Measurements from ENCODE around the gene TMEM258.

The TMEM258 gene

GRCh38 chr11:61773356-61773755 is 19.0 kb downstream of the TMEM258 start:
- no peak for TF ChIP-seq EGR1 (IDR thresholded peaks at IDR 0.05)
- TF ChIP-seq REST (IDR thresholded peaks at IDR 0.05; ENCODE audit: low read depth): no peak
- TF ChIP-seq, protein P1, sequence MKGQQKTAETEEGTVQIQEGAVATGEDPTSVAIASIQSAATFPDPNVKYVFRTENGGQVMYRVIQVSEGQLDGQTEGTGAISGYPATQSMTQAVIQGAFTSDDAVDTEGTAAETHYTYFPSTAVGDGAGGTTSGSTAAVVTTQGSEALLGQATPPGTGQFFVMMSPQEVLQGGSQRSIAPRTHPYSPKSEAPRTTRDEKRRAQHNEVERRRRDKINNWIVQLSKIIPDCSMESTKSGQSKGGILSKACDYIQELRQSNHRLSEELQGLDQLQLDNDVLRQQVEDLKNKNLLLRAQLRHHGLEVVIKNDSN (IDR thresholded peaks at IDR 0.05): no peak
- TF ChIP-seq, protein P2, sequence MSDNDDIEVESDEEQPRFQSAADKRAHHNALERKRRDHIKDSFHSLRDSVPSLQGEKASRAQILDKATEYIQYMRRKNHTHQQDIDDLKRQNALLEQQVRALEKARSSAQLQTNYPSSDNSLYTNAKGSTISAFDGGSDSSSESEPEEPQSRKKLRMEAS (IDR thresholded peaks at IDR 0.05): no peak
- TF ChIP-seq CEBPB (IDR thresholded peaks at IDR 0.05): no peak
- no peak for TF ChIP-seq YY1 (IDR thresholded peaks at IDR 0.05; ENCODE audit: low read depth)
- TF ChIP-seq NFIC (IDR thresholded peaks at IDR 0.05): no peak
- no peak for TF ChIP-seq RAD21 (IDR thresholded peaks at IDR 0.05; ENCODE audit: low read depth)
- TF ChIP-seq TAF1 (IDR thresholded peaks at IDR 0.05; ENCODE audit: low read depth): no peak
- no peak for TF ChIP-seq TCF12 (IDR thresholded peaks at IDR 0.05; ENCODE audit: low read depth)
- TF ChIP-seq CREB1 (IDR thresholded peaks at IDR 0.05; ENCODE audit: low read depth): no peak
- no peak for TF ChIP-seq ZBTB7A (IDR thresholded peaks at IDR 0.05; ENCODE audit: low read depth)
- no peak for TF ChIP-seq TEAD4 (IDR thresholded peaks at IDR 0.05)

- TF ChIP-seq, protein P1 (IDR thresholded peaks at IDR 0.05): no peak
- no peak for TF ChIP-seq EGR1 (IDR thresholded peaks at IDR 0.05)
- no peak for TF ChIP-seq REST (IDR thresholded peaks at IDR 0.05; ENCODE audit: low read depth)
- TF ChIP-seq NFIC (IDR thresholded peaks at IDR 0.05): no peak
- no peak for TF ChIP-seq TAF1 (IDR thresholded peaks at IDR 0.05; ENCODE audit: low read depth)
- no peak for TF ChIP-seq CEBPB (IDR thresholded peaks at IDR 0.05)
- no peak for TF ChIP-seq TCF12 (IDR thresholded peaks at IDR 0.05; ENCODE audit: low read depth)
- no peak for TF ChIP-seq EP300 (IDR thresholded peaks at IDR 0.05; ENCODE audit: borderline replicate concordance)
- TF ChIP-seq FOXM1 (IDR thresholded peaks at IDR 0.05; ENCODE audit: borderline replicate concordance, low read depth): no peak
- TF ChIP-seq RAD21 (IDR thresholded peaks at IDR 0.05; ENCODE audit: low read depth): no peak
- TF ChIP-seq YY1 (IDR thresholded peaks at IDR 0.05; ENCODE audit: low read depth): no peak
- TF ChIP-seq TEAD4 (IDR thresholded peaks at IDR 0.05): no peak
- no peak for TF ChIP-seq CREB1 (IDR thresholded peaks at IDR 0.05; ENCODE audit: low read depth)
- TF ChIP-seq, protein P2 (IDR thresholded peaks at IDR 0.05): no peak
- TF ChIP-seq ZBTB7A (IDR thresholded peaks at IDR 0.05; ENCODE audit: low read depth): no peak
Observed at GRCh38 chr11:61771985-61772455, 20.4 kb downstream of the TMEM258 start.

- TF ChIP-seq RAD21 (IDR thresholded peaks at IDR 0.05; ENCODE audit: low read depth) (no peak), YY1 (IDR thresholded peaks at IDR 0.05; ENCODE audit: low read depth) (no peak), CEBPB (IDR thresholded peaks at IDR 0.05) (no peak), CREB1 (IDR thresholded peaks at IDR 0.05; ENCODE audit: low read depth) (no peak), TCF12 (IDR thresholded peaks at IDR 0.05; ENCODE audit: low read depth) (no peak), REST (IDR thresholded peaks at IDR 0.05; ENCODE audit: low read depth) (no peak), TEAD4 (IDR thresholded peaks at IDR 0.05) (no peak), EP300 (IDR thresholded peaks at IDR 0.05; ENCODE audit: borderline replicate concordance) (no peak), TAF1 (IDR thresholded peaks at IDR 0.05; ENCODE audit: low read depth) (no peak), NFIC (IDR thresholded peaks at IDR 0.05) (no peak), ZBTB7A (IDR thresholded peaks at IDR 0.05; ENCODE audit: low read depth) (no peak), FOXM1 (IDR thresholded peaks at IDR 0.05; ENCODE audit: borderline replicate concordance, low read depth) (no peak), EGR1 (IDR thresholded peaks at IDR 0.05) (no peak)
- TF ChIP-seq, protein P1 (IDR thresholded peaks at IDR 0.05): no peak
- TF ChIP-seq, protein P2 (IDR thresholded peaks at IDR 0.05): no peak
Observed at GRCh38 chr11:61771195-61771894, 21.1 kb downstream of the TMEM258 start.

Measured in Ishikawa (cell line).